HEK293 (cell line): Measurements from ENCODE around the gene TIMM50.

Experiments
- CTCF ChIA-PET: fragments of 350-600 bp; formaldehyde crosslinking; extraction: SDS; loops from one replicate; lab custom pipeline; 2021; ENCODE audit warnings: antibody characterized with exemption; lab: Yijun Ruan, JAX
- POLR2A ChIA-PET: fragments of 300-600 bp; formaldehyde crosslinking; extraction: SDS; loops from one replicate; lab custom pipeline; 2020; ENCODE audit warnings: antibody characterized with exemption, inconsistent platforms; lab: Yijun Ruan, JAX
- H3K27ac ChIP-seq: fragments of 200-500 bp; sonication (Bioruptor generic); 2 replicates; pipeline ENCODE4 v1.5.1; 2014; ENCODE audit warnings: low read depth, low read length, control low read depth, inconsistent platforms; ENCODE audit errors: extremely low read depth
- H3K36me3 ChIP-seq, 2 experiments: fragments of 200-500 bp in 1 of 2; sonication (Bioruptor generic) in 1 of 2; 1 replicate in 1 of 2; 2 replicates in 1 of 2; pipeline ENCODE4 v1.5.1; 2014 to 2017; ENCODE audit warnings: inconsistent platforms in 2 of 2, low read length in 2 of 2; ENCODE audit not compliant: control insufficient read depth in 2 of 2, insufficient read depth in 1 of 2
- H3K4me1 ChIP-seq: fragments of 200-500 bp; sonication (Bioruptor generic); 2 replicates; pipeline ENCODE4 v1.5.1; 2014; ENCODE audit warnings: mild to moderate bottlenecking, low read length, inconsistent platforms; ENCODE audit not compliant: control insufficient read depth, insufficient read depth
- H3K4me3 ChIP-seq: 2 replicates; pipeline ENCODE4 v1.5.1; 2011; ENCODE audit warnings: low read depth, mild to moderate bottlenecking, control low read depth, low read length, moderate library complexity
- H3K9me3 ChIP-seq: fragments of 200-500 bp; sonication (Bioruptor generic); 2 replicates; pipeline ENCODE4 v1.5.1; 2014; ENCODE audit warnings: low read depth, low read length, inconsistent platforms; ENCODE audit not compliant: control insufficient read depth, insufficient read depth
- GLIS1 ChIP-seq: fragments of 450-650 bp; formaldehyde crosslinking; IDR thresholded peaks from 2 replicates; pipeline ENCODE4 v1.5.1; 2016; ENCODE audit warnings: missing biosample characterization, missing genetic modification characterization
- MYNN ChIP-seq: fragments of 450-650 bp; formaldehyde crosslinking; IDR thresholded peaks from 2 replicates; pipeline ENCODE4 v1.5.1; 2016; ENCODE audit warnings: missing biosample characterization, missing genetic modification characterization, borderline replicate concordance
- MZF1 ChIP-seq: fragments of 450-650 bp; formaldehyde crosslinking; IDR thresholded peaks from 2 replicates; pipeline ENCODE4 v1.5.1; 2017; ENCODE audit warnings: missing biosample characterization, missing genetic modification characterization, borderline replicate concordance
- SP2 ChIP-seq: fragments of 450-650 bp; formaldehyde crosslinking; IDR thresholded peaks from 2 replicates; pipeline ENCODE4 v1.5.1; 2016; ENCODE audit warnings: missing biosample characterization, missing genetic modification characterization
- ZBTB11 ChIP-seq: fragments of 450-650 bp; formaldehyde crosslinking; conservative IDR thresholded peaks from 2 replicates; pipeline ENCODE4 v1.5.1; 2016; ENCODE audit warnings: low read depth, missing biosample characterization, missing genetic modification characterization
- ZBTB20 ChIP-seq: fragments of 450-650 bp; formaldehyde crosslinking; IDR thresholded peaks from 2 replicates; pipeline ENCODE4 v1.5.1; 2016; ENCODE audit warnings: missing biosample characterization, missing genetic modification characterization
- ZEB2 ChIP-seq: fragments of 450-650 bp; formaldehyde crosslinking; IDR thresholded peaks from 2 replicates; pipeline ENCODE4 v1.5.1; 2016; ENCODE audit warnings: missing biosample characterization, missing genetic modification characterization
- ZFP69B ChIP-seq: fragments of 450-650 bp; formaldehyde crosslinking; IDR thresholded peaks from 2 replicates; pipeline ENCODE4 v1.5.1; 2016; ENCODE audit warnings: missing biosample characterization, missing genetic modification characterization
- ZNF10 ChIP-seq: fragments of 450-650 bp; formaldehyde crosslinking; IDR thresholded peaks from 2 replicates; pipeline ENCODE4 v1.5.1; 2017; ENCODE audit warnings: missing biosample characterization, missing genetic modification characterization
- ZNF121 ChIP-seq: fragments of 450-650 bp; formaldehyde crosslinking; IDR thresholded peaks from 2 replicates; pipeline ENCODE4 v1.5.1; 2016; ENCODE audit warnings: missing biosample characterization, missing genetic modification characterization
- ZNF335 ChIP-seq: fragments of 450-650 bp; formaldehyde crosslinking; conservative IDR thresholded peaks from 2 replicates; pipeline ENCODE4 v1.5.1; 2016; ENCODE audit warnings: missing biosample characterization, missing genetic modification characterization
- ZNF404 ChIP-seq: fragments of 450-650 bp; formaldehyde crosslinking; IDR thresholded peaks from 2 replicates; pipeline ENCODE4 v1.5.1; 2017; ENCODE audit warnings: missing biosample characterization, missing genetic modification characterization
- ZNF548 ChIP-seq: fragments of 450-650 bp; formaldehyde crosslinking; IDR thresholded peaks from 2 replicates; pipeline ENCODE4 v1.5.1; 2016; ENCODE audit warnings: missing biosample characterization, missing genetic modification characterization
- ZXDB ChIP-seq: fragments of 450-650 bp; formaldehyde crosslinking; IDR thresholded peaks from 2 replicates; pipeline ENCODE4 v1.5.1; 2016; ENCODE audit warnings: missing biosample characterization, missing genetic modification characterization
- TF ChIP-seq, protein P1 (sequence below): fragments of 450-650 bp; formaldehyde crosslinking; IDR thresholded peaks from 2 replicates; pipeline ENCODE4; 2016; ENCODE audit warnings: missing biosample characterization, missing genetic modification characterization
- TF ChIP-seq, protein P2 (sequence below): fragments of 450-650 bp; formaldehyde crosslinking; IDR thresholded peaks from 2 replicates; pipeline ENCODE4 v1.5.1; 2016; ENCODE audit warnings: missing biosample characterization, missing genetic modification characterization

TIMM50 gene

DNA sequence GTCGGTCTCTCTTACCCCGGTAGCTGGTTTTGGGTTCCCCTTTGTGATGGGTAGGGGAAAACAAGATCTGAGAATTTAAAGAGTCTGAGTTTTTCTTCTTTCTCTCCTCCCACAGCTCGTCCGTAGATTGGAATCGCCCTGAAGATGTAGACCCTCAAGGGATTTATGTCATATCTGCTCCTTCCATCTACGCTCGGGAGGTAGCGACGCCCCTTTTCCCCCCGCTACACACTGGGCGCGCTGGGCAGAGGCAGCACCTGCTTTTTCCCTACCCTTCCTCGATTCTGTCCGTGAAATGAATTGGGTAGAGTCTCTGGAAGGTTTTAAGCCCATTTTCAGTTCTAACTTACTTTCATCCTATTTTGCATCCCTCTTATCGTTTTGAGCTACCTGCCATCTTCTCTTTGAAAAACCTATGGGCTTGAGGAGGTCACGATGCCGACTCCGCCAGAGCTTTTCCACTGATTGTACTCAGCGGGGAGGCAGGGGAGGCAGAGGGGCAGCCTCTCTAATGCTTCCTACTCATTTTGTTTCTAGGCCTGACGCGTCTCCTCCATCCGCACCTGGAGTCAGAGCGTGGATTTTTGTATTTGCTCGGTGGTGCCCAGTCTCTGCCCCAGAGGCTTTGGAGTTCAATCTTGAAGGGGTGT, 27.2 kb downstream of the TIMM50 start (continued):
- TF ChIP-seq, protein P1, sequence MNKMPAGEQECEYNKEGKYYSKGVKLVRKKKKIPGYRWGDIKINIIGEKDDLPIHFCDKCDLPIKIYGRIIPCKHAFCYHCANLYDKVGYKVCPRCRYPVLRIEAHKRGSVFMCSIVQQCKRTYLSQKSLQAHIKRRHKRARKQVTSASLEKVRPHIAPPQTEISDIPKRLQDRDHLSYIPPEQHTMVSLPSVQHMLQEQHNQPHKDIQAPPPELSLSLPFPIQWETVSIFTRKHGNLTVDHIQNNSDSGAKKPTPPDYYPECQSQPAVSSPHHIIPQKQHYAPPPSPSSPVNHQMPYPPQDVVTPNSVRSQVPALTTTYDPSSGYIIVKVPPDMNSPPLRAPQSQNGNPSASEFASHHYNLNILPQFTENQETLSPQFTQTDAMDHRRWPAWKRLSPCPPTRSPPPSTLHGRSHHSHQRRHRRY (tag by site-specific recombination): no peak
- no peak; the same call in 1 of the 2 replicates for TF ChIP-seq ZNF335
- TF ChIP-seq MZF1: no peak
- TF ChIP-seq ZBTB11 (tag by site-specific recombination): 0 out of 2 replicates have a peak, but pooled peaks have one; percentile 22
- no peak for TF ChIP-seq ZNF548
- no peak for TF ChIP-seq GLIS1 (tag by site-specific recombination)
- TF ChIP-seq, all 188 proteins: peak for 11

DNA sequence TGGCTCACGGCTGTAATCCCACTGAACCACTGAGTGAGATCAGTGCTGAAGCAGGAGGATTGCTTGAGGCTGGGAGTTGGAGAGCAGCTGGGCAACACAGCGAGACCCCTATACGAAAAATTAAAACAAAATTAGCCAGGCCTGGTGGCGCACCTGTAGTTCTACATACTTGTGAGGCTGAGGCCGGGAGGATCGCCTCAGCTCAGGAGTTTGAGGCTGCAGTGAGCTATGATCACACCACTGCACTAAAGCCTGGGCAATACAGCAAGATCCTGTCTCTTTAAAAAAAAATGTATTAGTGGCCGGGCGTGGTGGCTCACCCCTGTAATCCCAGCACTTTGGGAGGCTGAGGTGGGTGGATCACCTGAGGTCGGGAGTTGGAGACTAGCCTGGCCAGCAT, 28.0 kb downstream of the TIMM50 start:
- ChIA-PET CTCF (interaction anchor here (0.7 to 3.1 kb wide), 5 partner anchors 8 to 200 kb away, joined by 3 to 25 read pairs (median 4); partner anchors contain the start of genes DLL3 and EID2B), POLR2A (interaction anchor here (1.0 to 2.3 kb wide), 2 partner anchors 10 to 11 kb away, joined by 5 to 7 read pairs; partner anchors contain the start of gene DLL3)
- H3K36me3 ChIP-seq: peaks cover 0 to 9% of the 10 kb centered on the region in 2 experiments; a peak in 1 of 3 replicates
- H3K4me1 ChIP-seq: peaks cover 10% of the 10 kb centered on the region
- TF ChIP-seq ZFP69B (no peak), ZBTB20 (no peak), ZEB2 (tag by site-specific recombination) (no peak), MYNN (tag by site-specific recombination) (no peak), ZXDB (no peak), ZNF121 (tag by site-specific recombination) (peak; percentile 100), ZNF10 (no peak)
- TF ChIP-seq, protein P2, sequence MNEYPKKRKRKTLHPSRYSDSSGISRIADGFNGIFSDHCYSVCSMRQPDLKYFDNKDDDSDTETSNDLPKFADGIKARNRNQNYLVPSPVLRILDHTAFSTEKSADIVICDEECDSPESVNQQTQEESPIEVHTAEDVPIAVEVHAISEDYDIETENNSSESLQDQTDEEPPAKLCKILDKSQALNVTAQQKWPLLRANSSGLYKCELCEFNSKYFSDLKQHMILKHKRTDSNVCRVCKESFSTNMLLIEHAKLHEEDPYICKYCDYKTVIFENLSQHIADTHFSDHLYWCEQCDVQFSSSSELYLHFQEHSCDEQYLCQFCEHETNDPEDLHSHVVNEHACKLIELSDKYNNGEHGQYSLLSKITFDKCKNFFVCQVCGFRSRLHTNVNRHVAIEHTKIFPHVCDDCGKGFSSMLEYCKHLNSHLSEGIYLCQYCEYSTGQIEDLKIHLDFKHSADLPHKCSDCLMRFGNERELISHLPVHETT: no peak
- H3K9me3 ChIP-seq: peaks cover 6% of the 10 kb centered on the region
- H3K27ac ChIP-seq: no peak overlapping the region
- no peak overlapping the region for H3K4me3 ChIP-seq

- H3K36me3 ChIP-seq: peaks cover 0 to 9% of the 10 kb centered on the region in 2 experiments; a peak in 1 of 3 replicates
- peaks cover 6% of the 10 kb centered on the region for H3K9me3 ChIP-seq
- H3K4me3 ChIP-seq: no peak overlapping the region
- peaks cover 10% of the 10 kb centered on the region for H3K4me1 ChIP-seq
- POLR2A ChIA-PET: interaction anchor here (0.7 to 1.0 kb wide), 3 partner anchors 8 to 21 kb away, joined by 3 to 5 read pairs (median 5); no protein-coding TSS in a partner anchor
- no peak overlapping the region for H3K27ac ChIP-seq
- TF ChIP-seq ZNF121 (tag by site-specific recombination) (no peak), SP2 (tag by site-specific recombination) (peak; percentile 21; the same call in 1 of the 2 replicates), ZNF404 (tag by site-specific recombination) (no peak)
- TF ChIP-seq, all 188 proteins: peak for 1
- CTCF ChIA-PET: interaction anchor here (0.6 to 3.1 kb wide), 6 partner anchors 8 to 386 kb away, joined by 3 to 25 read pairs (median 4); partner anchors contain the start of genes DLL3 and EID2B
Observed at GRCh38 chr19:39509233-39509632, 28.6 kb downstream of the TIMM50 start.
